ENCODE measurements around the gene TCEA3. TPM values are rescaled to one million over a fixed set of nuclear protein-coding genes. Genes with fewer than 3 reads are reported as not detected.

The TCEA3 gene
- total RNA-seq, 4 donors from 2014 or later: 26.8 to 50.4 (median 48.0) TPM

DNA sequence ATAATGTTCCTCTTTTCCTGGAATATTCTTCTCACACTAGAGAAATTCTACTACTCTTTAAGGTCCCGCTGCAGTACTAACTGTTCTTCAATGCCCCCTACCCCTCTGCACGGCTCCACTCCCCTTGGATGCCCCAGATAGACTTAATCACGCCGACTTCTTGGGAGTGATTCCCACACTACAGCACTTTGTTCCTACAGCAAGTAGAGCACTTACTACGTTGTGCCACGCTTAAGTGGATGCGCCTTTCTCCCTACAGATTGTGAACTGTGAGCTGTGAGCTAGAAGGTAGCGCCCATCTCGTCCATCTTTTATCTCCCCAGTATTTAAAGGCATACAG is 57.1 kb downstream of the TCEA3 start:
- Histone ChIP-seq H3K27me3 (no peaks in the 10 kb centered on the region), H3K4me3 (replicated peaks in 1 of 3) (peak overlapping the region in 2 of 3 donors; percentile 21 to 53), H3K4me1 (peaks cover 45 to 56% of the 10 kb centered on the region in 2 donors), H3K36me3 (peaks cover 27 to 32% of the 10 kb centered on the region in 2 donors), H3K27ac (peak overlapping the region; percentile 32 to 100 (median 99)), H3K9me3 (peaks cover 5% of the 10 kb centered on the region)
- 35 to 40% methylated on average over 9 of the region's 9 CpGs for WGBS, 2 donors
- TF ChIP-seq POLR2A (IDR thresholded peaks at IDR 0.05) (no peak), CTCF (IDR thresholded peaks at IDR 0.05) (no peak)
- intact Hi-C loops (cut with DNase I): no loop called here
- peak in 1 of 2 donors; percentile 34 for DNase-seq

DNA sequence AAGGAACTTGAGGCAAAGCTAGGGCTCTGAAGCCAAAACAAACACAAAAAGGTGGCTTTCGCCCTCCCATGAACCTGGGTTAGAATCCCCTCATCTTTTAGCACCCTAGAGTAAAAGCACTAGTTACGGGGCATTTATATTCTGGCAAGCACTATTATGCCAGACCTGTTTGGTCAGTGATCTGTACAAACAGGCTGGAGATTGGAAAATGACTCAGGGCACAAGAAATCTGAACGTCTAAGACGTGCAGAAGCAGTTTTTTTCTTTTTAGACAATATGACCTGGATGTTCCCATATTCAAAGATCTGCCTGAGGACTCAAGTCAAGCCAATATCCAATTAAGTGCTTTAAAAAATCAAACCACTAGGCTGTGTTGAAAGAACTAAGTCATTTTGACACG is 58.0 kb downstream of the TCEA3 start:
- no peak for DNase-seq
- TF ChIP-seq CTCF (IDR thresholded peaks at IDR 0.05) (no peak), POLR2A (IDR thresholded peaks at IDR 0.05) (no peak)
- Histone ChIP-seq H3K36me3 (peaks cover 35 to 40% of the 10 kb centered on the region in 2 donors), H3K27me3 (no peaks in the 10 kb centered on the region), H3K4me1 (peaks cover 37 to 48% of the 10 kb centered on the region in 2 donors), H3K27ac (peak overlapping the region; percentile 32 to 100 (median 99)), H3K9me3 (peaks cover 7% of the 10 kb centered on the region), H3K4me3 (replicated peaks in 1 of 3) (no peak overlapping the region)
- 40 to 56% methylated on average over 5 of the region's 5 CpGs for WGBS, 2 donors
- intact Hi-C loops (cut with DNase I): no loop called here

DNA sequence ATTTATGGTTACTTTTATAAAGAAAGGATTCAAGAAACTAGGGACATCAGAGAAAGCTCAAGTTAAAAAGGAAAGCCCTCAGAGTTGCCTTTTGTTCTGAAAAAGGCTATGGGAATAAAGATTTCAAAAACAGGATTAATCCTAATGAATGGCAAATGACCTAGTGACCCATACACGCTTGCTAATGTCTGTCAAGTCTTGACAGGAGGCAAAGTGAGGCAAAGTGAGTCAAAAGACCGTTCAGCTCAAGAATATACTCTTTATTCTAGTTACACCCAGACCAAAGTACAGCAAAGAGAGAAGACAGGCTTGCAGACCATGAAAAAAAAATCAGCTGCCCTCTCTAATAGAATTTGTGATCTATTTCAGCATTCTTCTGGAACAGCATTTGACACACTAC is 58.4 kb downstream of the TCEA3 start:
- Histone ChIP-seq H3K27ac (peak overlapping the region in 2 of 3 donors; percentile 99 to 100), H3K9me3 (peaks cover 7% of the 10 kb centered on the region), H3K36me3 (peaks cover 40 to 45% of the 10 kb centered on the region in 2 donors), H3K4me3 (replicated peaks in 1 of 3) (no peak overlapping the region), H3K27me3 (no peaks in the 10 kb centered on the region), H3K4me1 (peaks cover 33 to 44% of the 10 kb centered on the region in 2 donors)
- WGBS, 2 donors: 89% methylated on average over 2 of the region's 2 CpGs
- TF ChIP-seq CTCF (IDR thresholded peaks at IDR 0.05) (no peak), POLR2A (IDR thresholded peaks at IDR 0.05) (no peak)
- DNase-seq: no peak
- intact Hi-C loops (cut with DNase I): no loop called here

GRCh38 chr1:23362218-23362713 is 62.3 kb downstream of the TCEA3 start:
- TF ChIP-seq CTCF (IDR thresholded peaks at IDR 0.05) (no peak), POLR2A (IDR thresholded peaks at IDR 0.05) (no peak)
- Histone ChIP-seq H3K36me3 (peaks cover 52 to 53% of the 10 kb centered on the region in 2 donors), H3K9me3 (peaks cover 7% of the 10 kb centered on the region)

DNA sequence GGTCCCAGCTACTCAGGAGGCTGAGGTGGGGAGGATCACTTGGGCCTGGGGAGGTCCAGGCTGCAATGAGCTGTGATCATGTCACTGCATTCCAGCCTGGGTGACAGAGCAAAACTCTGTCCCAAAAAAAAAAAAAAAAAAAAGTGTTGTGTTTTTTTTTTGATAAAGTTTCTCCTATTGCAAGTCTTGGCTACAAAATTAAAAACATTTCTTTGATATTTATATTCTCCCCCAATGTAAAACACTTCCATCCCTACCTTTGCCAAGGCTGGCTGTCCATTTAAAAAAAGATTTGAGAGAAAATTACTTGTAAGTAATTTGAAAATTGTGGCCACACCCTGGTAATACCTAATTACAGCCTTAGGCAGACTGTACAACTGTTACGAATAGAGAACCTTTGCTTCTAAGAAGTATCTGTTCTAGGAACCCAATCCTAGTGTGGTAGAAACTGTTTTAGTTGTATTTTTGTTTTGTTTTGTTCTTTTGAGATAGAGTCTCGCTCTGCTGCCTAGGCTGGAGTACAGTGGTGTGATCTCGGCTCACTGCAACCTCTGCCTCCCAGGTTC is 66.2 kb downstream of the TCEA3 start:
- TF ChIP-seq POLR2A (IDR thresholded peaks at IDR 0.05) (no peak), CTCF (IDR thresholded peaks at IDR 0.05) (no peak)
- H3K9me3 ChIP-seq: peaks cover 7% of the 10 kb centered on the region
- no peak overlapping the region for H3K27ac ChIP-seq
- DNase-seq: no peak
- H3K36me3 ChIP-seq: peaks cover 30 to 34% of the 10 kb centered on the region in 2 donors
- H3K27me3 ChIP-seq: no peaks in the 10 kb centered on the region
- intact Hi-C loops (cut with DNase I): no loop called here
- H3K4me3 ChIP-seq (replicated peaks in 1 of 3): no peak overlapping the region
- WGBS, 2 donors: 94 to 98% methylated on average over 3 of the region's 3 CpGs
- H3K4me1 ChIP-seq: no peaks in the 10 kb centered on the region

More at GRCh38 chr1:23362218-23362713, 62.3 kb downstream of the TCEA3 start:
- no peaks in the 10 kb centered on the region for H3K27me3 ChIP-seq
- peaks cover 15 to 20% of the 10 kb centered on the region in 2 donors for H3K4me1 ChIP-seq
- no peak for DNase-seq
- H3K4me3 ChIP-seq (replicated peaks in 1 of 3): no peak overlapping the region
- 96 to 100% methylated on average over 12 to 13 of the region's 13 CpGs for whole genome bisulfite sequencing, 2 donors
- H3K27ac ChIP-seq: no peak overlapping the region
- intact Hi-C loops (cut with DNase I): no loop called here
